GM12865 (cell line): ENCODE measurements around the gene CFAP100.

ENCODE experiments used
- DNase-seq: peaks from one replicate; pipeline ENCODE4 v3.0.0; 2010; ENCODE audit warnings: low read depth
- H3K4me3 ChIP-seq: 2 replicates; pipeline ENCODE4 v1.5.1; 2011; ENCODE audit warnings: mild to moderate bottlenecking, low read depth, low read length, control low read depth
- TF ChIP-seq, protein P1 (sequence below): IDR thresholded peaks from 2 replicates; pipeline ENCODE4 v1.5.1; 2011; ENCODE audit warnings: low read length, control low read depth, low read depth, inconsistent platforms; ENCODE audit not compliant: insufficient read depth; ENCODE audit errors: missing control alignments

CFAP100 gene

DNA sequence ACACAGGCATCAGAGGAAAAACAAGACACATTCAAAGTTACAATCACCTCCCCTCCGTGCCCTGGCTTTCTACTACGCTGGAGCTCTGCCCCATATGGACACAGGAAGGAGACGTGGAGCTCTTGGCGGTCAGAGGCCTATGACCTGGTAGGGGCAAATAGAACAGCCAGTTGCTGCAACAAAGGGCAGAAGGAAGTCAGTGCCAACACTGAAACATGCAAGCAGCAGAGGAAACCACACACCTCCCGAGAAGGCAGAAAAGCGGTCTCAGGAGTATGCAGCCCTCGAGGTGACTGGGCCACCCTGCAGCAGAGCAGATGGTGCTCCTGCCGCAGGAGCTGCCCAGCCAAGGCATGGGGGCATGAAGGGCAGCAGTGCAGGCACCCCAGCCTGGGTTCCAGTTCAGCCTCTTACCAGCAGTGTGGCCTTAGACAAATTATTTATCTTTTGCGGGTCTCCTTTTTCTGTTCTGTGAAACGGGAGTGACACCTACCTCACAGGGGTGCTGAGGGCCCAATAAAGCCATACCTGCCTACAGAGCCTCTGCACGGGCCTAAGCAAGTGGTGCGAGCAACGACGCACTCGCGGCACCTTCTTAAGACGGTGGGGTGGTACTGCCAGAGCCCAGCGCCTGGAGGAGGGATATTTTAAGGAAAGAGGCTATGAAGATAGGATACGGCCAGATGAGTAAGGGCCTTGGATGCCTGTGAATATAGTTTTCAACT, 72.3 kb downstream of the CFAP100 start:
- TF ChIP-seq, protein P1, sequence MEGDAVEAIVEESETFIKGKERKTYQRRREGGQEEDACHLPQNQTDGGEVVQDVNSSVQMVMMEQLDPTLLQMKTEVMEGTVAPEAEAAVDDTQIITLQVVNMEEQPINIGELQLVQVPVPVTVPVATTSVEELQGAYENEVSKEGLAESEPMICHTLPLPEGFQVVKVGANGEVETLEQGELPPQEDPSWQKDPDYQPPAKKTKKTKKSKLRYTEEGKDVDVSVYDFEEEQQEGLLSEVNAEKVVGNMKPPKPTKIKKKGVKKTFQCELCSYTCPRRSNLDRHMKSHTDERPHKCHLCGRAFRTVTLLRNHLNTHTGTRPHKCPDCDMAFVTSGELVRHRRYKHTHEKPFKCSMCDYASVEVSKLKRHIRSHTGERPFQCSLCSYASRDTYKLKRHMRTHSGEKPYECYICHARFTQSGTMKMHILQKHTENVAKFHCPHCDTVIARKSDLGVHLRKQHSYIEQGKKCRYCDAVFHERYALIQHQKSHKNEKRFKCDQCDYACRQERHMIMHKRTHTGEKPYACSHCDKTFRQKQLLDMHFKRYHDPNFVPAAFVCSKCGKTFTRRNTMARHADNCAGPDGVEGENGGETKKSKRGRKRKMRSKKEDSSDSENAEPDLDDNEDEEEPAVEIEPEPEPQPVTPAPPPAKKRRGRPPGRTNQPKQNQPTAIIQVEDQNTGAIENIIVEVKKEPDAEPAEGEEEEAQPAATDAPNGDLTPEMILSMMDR = no peak
- DNase-seq = no peak
- H3K4me3 ChIP-seq = no peak overlapping the region

DNA sequence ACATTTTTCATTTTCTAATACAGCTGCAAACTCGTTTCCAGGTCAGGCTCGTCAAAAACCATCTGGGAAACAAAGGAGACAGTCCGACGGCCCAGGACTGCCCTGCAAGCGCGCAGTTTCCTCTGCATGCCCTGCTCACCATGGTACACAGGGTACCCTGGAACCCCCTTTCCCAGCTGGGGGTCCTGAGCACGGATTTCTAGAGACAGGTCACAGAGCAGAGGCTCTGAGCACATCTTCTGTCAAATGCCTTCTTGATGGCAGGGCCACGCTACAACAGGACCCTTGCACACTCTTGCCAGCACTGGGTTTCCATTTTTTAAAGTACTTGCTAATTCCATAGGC, 72.9 kb downstream of the CFAP100 start:
- no peak overlapping the region for H3K4me3 ChIP-seq
- TF ChIP-seq, protein P1 = no peak
- no peak for DNase-seq

DNA sequence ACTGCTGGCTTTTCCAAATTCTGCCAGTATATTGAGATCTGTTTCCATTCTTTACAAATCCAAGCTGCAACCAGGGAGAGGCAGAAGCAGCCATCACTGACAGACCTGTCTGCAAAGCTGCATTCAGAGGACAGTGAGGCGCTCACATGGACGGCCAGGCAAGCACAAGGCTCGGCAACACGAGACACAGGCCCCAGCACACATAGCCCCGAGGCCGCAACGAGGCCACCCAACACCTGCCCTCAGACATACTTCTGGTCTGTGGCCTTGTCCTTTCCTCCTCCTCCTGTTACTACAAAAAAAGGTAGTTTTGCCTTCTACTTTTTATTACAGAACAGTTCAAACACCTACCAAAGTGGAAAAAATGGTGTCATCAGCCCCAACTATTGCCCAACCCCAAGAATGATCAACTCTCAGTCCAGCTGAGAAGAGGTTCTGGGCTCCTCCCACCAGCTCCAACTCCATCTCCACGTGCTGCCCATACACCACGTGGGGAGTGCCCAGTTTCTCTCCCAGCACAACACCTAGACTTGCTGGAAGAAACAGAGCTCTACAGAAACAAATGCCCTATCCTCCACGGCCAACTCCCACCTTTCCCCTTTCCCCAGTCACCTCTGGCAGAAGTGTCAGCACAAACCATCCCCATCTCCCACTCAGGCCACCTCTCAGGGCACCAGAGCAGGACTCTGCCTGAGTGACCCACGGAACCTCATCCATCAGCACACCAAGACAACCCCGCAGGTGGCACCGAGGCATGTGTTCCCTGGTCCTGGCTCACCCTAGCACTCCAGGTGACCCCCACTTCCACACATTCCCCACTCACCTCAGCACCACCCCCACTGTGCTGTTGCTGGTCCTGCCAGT, 73.6 kb downstream of the CFAP100 start:
- TF ChIP-seq, protein P1 = no peak

DNA sequence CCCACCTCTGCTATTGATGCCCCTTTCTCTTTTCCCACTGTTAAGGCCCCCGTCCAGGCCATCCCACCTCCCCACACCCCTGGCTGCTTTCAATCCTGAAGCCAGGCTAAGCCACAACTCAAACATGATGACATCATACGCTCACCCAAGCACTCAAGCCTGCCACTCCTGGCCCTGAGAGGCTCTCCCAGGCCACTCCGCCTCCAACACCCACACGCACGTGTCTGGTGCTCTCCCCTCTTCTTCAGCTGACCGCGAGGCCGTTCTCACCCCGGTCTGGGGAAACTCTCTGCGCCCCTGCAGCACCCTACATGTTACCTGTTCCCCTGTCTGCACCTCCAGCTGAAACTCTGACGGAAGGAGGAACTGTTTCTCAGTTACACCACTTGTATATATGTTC, 74.8 kb downstream of the CFAP100 start:
- TF ChIP-seq, protein P1 = no peak
- DNase-seq = no peak
- H3K4me3 ChIP-seq = no peak overlapping the region

More for the DNA sequence above, 73.6 kb downstream of the CFAP100 start:
- no peak for DNase-seq
- H3K4me3 ChIP-seq = no peak overlapping the region

DNA sequence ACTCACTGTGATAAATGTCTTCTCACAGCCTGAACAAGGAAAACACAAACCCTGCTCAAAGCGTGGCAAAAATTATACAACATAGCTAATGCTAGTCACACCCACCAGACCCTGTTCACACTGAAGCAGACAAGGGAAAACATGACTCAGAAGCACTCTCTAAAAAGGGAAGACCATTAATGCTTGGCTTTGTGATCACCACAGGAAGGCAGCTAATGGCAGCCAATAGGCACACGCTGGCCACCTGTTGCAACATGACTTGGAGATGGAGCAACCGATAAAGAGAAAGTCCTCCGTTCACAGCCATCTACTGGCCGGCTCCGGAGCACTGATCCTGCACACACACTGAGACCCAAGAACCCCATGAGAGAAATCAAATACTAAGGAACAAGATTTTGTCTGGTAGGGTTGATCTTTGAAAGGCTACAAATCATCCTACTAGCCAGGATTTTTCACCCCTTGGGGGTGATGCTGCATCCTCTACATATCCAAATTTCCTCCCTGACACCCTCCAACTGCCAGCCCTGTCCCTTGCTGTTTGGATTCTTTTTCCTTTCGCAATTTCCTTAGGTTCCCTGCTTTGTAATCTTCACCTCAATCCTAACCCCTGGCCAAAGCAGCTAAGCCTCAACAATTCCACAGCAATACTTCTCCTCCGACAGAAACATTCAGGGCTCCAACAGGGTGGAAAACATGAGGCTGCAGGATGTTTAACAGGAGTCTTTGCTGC, 77.7 kb downstream of the CFAP100 start:
- DNase-seq = no peak
- H3K4me3 ChIP-seq = no peak overlapping the region
- TF ChIP-seq, protein P1 = no peak

DNA sequence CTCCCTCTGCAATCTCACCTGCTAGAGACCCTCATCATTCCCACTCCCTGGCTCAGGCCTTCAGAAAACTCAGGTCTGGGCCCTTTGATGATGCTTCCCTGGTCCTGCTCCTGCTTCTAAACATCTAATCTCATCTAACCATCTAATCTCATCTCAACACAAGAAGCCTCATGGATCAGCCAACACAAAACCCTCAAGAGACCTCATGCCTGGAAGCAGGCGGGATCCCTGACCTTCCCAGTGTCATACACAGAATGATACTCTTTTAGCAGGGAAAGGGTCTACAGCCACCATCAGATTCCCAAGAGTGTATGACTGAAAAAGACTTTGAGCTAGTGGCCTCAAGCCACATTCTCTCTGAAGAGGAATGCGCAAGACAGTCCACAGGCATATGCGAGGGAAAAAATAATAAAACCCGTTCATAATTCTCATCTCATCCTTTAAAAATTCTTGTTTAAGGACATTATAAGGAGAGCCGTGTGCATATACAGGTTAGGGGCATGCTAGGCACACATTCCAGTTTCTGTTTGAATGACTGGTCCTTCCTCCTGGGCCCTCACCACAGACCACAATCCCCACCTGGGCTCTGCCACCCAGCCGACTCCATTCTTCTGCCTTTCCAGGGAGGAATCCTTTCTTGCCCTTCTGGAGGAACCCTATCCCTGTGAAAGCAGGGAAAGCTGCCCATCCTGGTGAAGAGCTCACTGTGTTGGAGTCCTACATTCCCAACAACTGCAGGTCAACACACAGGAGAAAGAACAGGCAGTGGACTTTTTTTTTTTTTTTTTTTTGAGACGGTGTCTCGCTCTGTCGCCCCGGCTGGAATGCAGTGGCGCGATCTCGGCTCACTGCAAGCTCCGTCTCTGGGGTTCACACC, 78.8 kb downstream of the CFAP100 start:
- TF ChIP-seq, protein P1 = no peak
- DNase-seq = peak; percentile 32
- H3K4me3 ChIP-seq = peak overlapping the region; percentile 36
